C4-2B (cell line): ENCODE data around the gene HOXA1.

Experiments used
- H3K27ac ChIP-seq: fragments of 450-650 bp; 2 replicates; pipeline ENCODE4 v1.5.1; 2017
- ZFX ChIP-seq: fragments of 450-650 bp; IDR thresholded peaks from 2 replicates; pipeline ENCODE4 v1.6.1; 2017
- TF ChIP-seq, protein P1 (sequence below): fragments of 450-650 bp; conservative IDR thresholded peaks from 2 replicates; pipeline ENCODE4 v1.5.1; 2017; ENCODE audit warnings: mild to moderate bottlenecking

The HOXA1 gene

DNA sequence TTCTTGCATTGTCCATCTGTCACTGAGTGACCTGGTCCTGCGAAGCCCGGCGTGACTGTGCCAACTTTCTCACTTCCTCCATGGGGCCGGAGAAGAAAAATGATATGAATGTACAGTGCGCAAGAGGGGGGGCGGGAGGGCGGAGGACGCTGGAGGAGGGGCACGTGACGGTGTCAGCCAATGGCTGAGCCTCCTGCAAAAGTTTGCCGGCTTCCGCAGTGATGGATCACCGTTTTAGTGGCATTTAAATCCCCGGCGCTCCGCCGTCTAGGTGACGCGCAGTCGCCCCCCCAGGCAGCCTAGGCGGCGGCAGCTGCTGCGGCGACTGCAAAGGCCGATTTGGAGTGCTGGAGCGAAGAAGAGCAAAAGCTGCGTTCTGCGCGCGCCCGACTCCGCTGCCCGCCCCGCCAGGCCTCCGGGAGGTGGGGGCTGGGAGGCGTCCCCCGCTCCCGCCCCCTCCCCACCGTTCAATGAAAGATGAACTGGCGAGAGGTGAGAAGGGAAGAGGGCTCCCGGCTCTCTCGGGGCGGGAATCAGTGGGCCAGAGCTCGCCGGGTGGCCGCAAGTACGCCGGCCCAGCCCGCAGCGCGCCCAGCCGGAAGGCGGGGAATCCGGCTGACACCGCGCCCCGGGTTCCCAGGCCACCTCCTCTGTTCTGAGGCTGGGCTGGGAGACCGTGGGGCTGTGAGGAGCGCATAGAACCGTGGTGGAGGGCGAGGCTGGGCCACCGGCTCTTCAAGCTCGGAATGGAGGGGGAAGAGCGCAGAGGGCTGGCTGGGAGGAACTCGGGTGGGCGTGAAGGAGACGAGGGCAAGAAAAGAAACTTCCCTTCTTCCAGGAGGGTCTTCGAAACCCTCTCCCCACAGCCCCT, at the start of gene HOXA1:
TSS of gene HOXA1 (minus strand) at position 104 of the 871 bp plus-strand sequence. CDS start at position 16, 88 bp downstream.
- peak within 1 kb of the TSS; percentile 55 for H3K27ac ChIP-seq
- peak; percentile 23; the same call in 1 of the 2 replicates for TF ChIP-seq ZFX
- TF ChIP-seq, protein P1, sequence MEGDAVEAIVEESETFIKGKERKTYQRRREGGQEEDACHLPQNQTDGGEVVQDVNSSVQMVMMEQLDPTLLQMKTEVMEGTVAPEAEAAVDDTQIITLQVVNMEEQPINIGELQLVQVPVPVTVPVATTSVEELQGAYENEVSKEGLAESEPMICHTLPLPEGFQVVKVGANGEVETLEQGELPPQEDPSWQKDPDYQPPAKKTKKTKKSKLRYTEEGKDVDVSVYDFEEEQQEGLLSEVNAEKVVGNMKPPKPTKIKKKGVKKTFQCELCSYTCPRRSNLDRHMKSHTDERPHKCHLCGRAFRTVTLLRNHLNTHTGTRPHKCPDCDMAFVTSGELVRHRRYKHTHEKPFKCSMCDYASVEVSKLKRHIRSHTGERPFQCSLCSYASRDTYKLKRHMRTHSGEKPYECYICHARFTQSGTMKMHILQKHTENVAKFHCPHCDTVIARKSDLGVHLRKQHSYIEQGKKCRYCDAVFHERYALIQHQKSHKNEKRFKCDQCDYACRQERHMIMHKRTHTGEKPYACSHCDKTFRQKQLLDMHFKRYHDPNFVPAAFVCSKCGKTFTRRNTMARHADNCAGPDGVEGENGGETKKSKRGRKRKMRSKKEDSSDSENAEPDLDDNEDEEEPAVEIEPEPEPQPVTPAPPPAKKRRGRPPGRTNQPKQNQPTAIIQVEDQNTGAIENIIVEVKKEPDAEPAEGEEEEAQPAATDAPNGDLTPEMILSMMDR: no peak

- TF ChIP-seq, protein P1: no peak
- no peak for TF ChIP-seq ZFX
- no peak overlapping the region for H3K27ac ChIP-seq
These were observed 49.5 kb upstream of the HOXA1 start for GRCh38 chr7:27145165-27145913.

GRCh38 chr7:27144781-27145164, 49.0 kb upstream of the HOXA1 start:
- no peak for TF ChIP-seq ZFX
- TF ChIP-seq, protein P1: no peak
- no peak overlapping the region for H3K27ac ChIP-seq

GRCh38 chr7:27143950-27144780, 48.4 kb upstream of the HOXA1 start:
- TF ChIP-seq ZFX: no peak
- TF ChIP-seq, protein P1: no peak
- H3K27ac ChIP-seq: no peak overlapping the region

- TF ChIP-seq, protein P1: no peak
- no peak for TF ChIP-seq ZFX
- H3K27ac ChIP-seq: no peak within 1 kb of the TSS
These were observed 47.5 kb upstream of the HOXA1 start, which contains the start of gene HOXA5 for GRCh38 chr7:27143023-27143949. Gene HOXA5 (minus strand): TSS chr7:27143681. CDS start chr7:27143607, 74 bp downstream.

DNA sequence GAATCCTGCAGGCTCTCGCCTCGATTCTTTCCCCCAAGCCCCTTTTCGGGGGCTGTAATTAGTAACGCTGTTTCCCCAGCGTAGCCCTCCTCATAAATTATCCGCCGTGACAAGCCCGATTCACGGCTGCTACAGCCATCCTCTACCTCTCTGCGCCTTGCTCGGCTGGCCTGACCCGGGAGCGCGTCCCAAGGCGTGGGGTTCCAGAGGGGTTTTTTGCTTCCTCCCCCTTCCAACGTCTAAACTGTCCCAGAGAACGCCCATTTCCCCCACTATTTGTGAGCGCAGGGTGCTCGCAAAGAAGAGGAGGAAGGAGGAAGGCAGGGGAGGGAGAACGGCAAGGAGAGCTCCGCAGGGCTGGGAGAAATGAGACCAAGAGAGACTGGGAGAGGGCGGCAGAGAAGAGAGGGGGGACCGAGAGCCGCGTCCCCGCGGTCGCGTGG, 46.8 kb upstream of the HOXA1 start:
- no peak overlapping the region for H3K27ac ChIP-seq

More for the DNA sequence above, 46.8 kb upstream of the HOXA1 start:
- TF ChIP-seq, protein P1: no peak
- TF ChIP-seq ZFX: no peak
